SK-N-SH (cell line): Measurements from ENCODE around the gene MKRN2OS. TPM values are rescaled to one million over a fixed set of nuclear protein-coding genes. Genes with fewer than 3 reads are reported as not detected.
"Not testable (repeated sequence)": the region's sequence is repeated elsewhere in the genome, so short reads cannot be mapped to it uniquely, and the experiment has no call there.

Experiments
- CTCF ChIA-PET: fragments of 300-600, 350-600 bp; formaldehyde crosslinking; extraction: SDS; loops from one replicate; lab custom pipeline; 2021; lab: Yijun Ruan, JAX
- POLR2A ChIA-PET: fragments of 350-600 bp; sonication (Branson Sonifier 250); formaldehyde crosslinking; extraction: SDS; loops from one replicate; lab custom pipeline; 2020; ENCODE audit warnings: antibody characterized with exemption, inconsistent platforms; lab: Yijun Ruan, JAX
- DNase-seq: peaks from one replicate; pipeline ENCODE4 v3.0.0; 2012
- H2AFZ ChIP-seq: fragments of 200-600 bp; sonication (generic); 2 replicates; pipeline ENCODE4 v1.8.1; 2016; ENCODE audit warnings: antibody characterized with exemption, mild to moderate bottlenecking, low read depth
- H3F3A ChIP-seq: fragments of 200-600 bp; sonication (generic); replicated peaks from 2 replicates; pipeline ENCODE3; 2016; ENCODE audit warnings: antibody characterized with exemption, mild to moderate bottlenecking; ENCODE audit not compliant: insufficient read depth
- H3K27ac ChIP-seq, 2 experiments: fragments of 200-500 bp in 1 of 2; fragments of 200-600 bp in 1 of 2; sonication (Bioruptor generic) in 1 of 2; sonication (generic), shearing (Covaris generic) in 1 of 2; 2 replicates each; pipeline versions ENCODE4 v1.5.1 to v1.6.1; 2014 to 2016; ENCODE audit warnings: low read depth in 2 of 2, inconsistent platforms in 1 of 2, low read length in 1 of 2, mild to moderate bottlenecking in 1 of 2, mixed read lengths in 1 of 2
- H3K27me3 ChIP-seq: fragments of 200-600 bp; sonication (generic), shearing (Covaris generic); 2 replicates; pipeline ENCODE4 v1.6.1; 2016; ENCODE audit warnings: mixed run types; ENCODE audit not compliant: insufficient read depth
- H3K36me3 ChIP-seq, 2 experiments: fragments of 200-500 bp in 1 of 2; fragments of 200-600 bp in 1 of 2; sonication (Bioruptor generic) in 1 of 2; sonication (generic) in 1 of 2; replicated peaks in 1 of 2; 2 replicates each; pipeline versions ENCODE3 to v1.5.1; 2014 to 2016; ENCODE audit warnings: low read length in 1 of 2, mild to moderate bottlenecking in 1 of 2; ENCODE audit not compliant: insufficient read depth in 2 of 2, control insufficient read depth in 1 of 2
- H3K4me1 ChIP-seq, 2 experiments: fragments of 200-500 bp in 1 of 2; fragments of 200-600 bp in 1 of 2; sonication (Bioruptor generic) in 1 of 2; sonication (generic), shearing (Covaris generic) in 1 of 2; 2 replicates each; pipeline versions ENCODE4 v1.5.1 to v1.6.1; 2014 to 2016; ENCODE audit warnings: low read depth in 1 of 2, low read length in 1 of 2, mixed run types in 1 of 2; ENCODE audit not compliant: insufficient read depth in 2 of 2, control insufficient read depth in 1 of 2
- H3K4me2 ChIP-seq: fragments of 200-600 bp; sonication (generic), shearing (Covaris generic); 2 replicates; pipeline ENCODE4 v1.6.1; 2017; ENCODE audit warnings: mixed run types
- H3K4me3 ChIP-seq, 2 experiments: fragments of 200-500 bp in 1 of 2; fragments of 200-600 bp in 1 of 2; sonication (Bioruptor generic) in 1 of 2; sonication (generic), shearing (Covaris generic) in 1 of 2; 2 replicates each; pipeline versions ENCODE4 v1.5.1 to v1.8.1; 2014 to 2016; ENCODE audit warnings: low read depth in 2 of 2, inconsistent platforms in 1 of 2, low read length in 1 of 2, mild to moderate bottlenecking in 1 of 2, mixed read lengths in 1 of 2, moderate library complexity in 1 of 2
- H3K79me2 ChIP-seq: fragments of 200-600 bp; sonication (generic); 2 replicates; pipeline ENCODE4 v1.8.1; 2017; ENCODE audit warnings: mild to moderate bottlenecking; ENCODE audit not compliant: insufficient read depth
- H3K9ac ChIP-seq: fragments of 200-600 bp; sonication (generic); 2 replicates; pipeline ENCODE4 v1.6.1; 2017; ENCODE audit warnings: mixed run types
- H3K9me2 ChIP-seq: fragments of 200-600 bp; sonication (generic); 2 replicates; pipeline ENCODE4 v1.6.1; 2017; ENCODE audit warnings: mixed run types
- H3K9me3 ChIP-seq: fragments of 200-600 bp; sonication (generic); 2 replicates; pipeline ENCODE4 v1.6.1; 2017; ENCODE audit warnings: mixed run types, mild to moderate bottlenecking, moderate library complexity
- H4K20me1 ChIP-seq: fragments of 200-600 bp; sonication (generic); 2 replicates; pipeline ENCODE4 v1.6.1; 2017; ENCODE audit warnings: mild to moderate bottlenecking, mixed run types; ENCODE audit not compliant: insufficient read depth
- CHD2 ChIP-seq: fragments of 150-350 bp; IDR thresholded peaks from 2 replicates; pipeline ENCODE4 v1.6.1; 2018; ENCODE audit warnings: low read length; ENCODE audit not compliant: partially characterized antibody
- ELF1 ChIP-seq: IDR thresholded peaks from 2 replicates; pipeline ENCODE4 v1.4.0; 2012
- GATA2 ChIP-seq: sonication (generic); formaldehyde crosslinking; IDR thresholded peaks from 2 replicates; pipeline ENCODE4 v1.5.0; 2020; ENCODE audit warnings: mild to moderate bottlenecking, missing genetic modification reagents
- IRF3 ChIP-seq: fragments of 150-350 bp; IDR thresholded peaks from 2 replicates; pipeline ENCODE4 v1.6.1; 2016; ENCODE audit warnings: mild to moderate bottlenecking, low read depth, low read length
- MXI1 ChIP-seq: IDR thresholded peaks from 2 replicates; pipeline ENCODE4 v1.6.1; 2012; ENCODE audit warnings: mild to moderate bottlenecking, low read depth, low read length, improper control_type of control experiment
- NRF1 ChIP-seq: IDR thresholded peaks from 2 replicates; pipeline ENCODE4 v1.6.1; 2012; ENCODE audit warnings: low read depth, mild to moderate bottlenecking, low read length
- POLR2AphosphoS5 ChIP-seq: IDR thresholded peaks from 2 replicates; pipeline ENCODE4 v1.6.1; 2012; ENCODE audit warnings: low read depth, low read length
- RFX5 ChIP-seq: IDR thresholded peaks from 2 replicates; pipeline ENCODE4 v1.6.1; 2012; ENCODE audit warnings: mild to moderate bottlenecking, improper control_type of control experiment, low read length
- RXRA ChIP-seq: IDR thresholded peaks from 2 replicates; pipeline ENCODE4 v1.4.0; 2012; ENCODE audit warnings: low read depth, mild to moderate bottlenecking, borderline replicate concordance
- SIN3A ChIP-seq: IDR thresholded peaks from 2 replicates; pipeline ENCODE4 v1.6.1; 2012; ENCODE audit warnings: low read depth, mild to moderate bottlenecking, low read length, moderate library complexity, borderline replicate concordance
- SMC3 ChIP-seq: IDR thresholded peaks from 2 replicates; pipeline ENCODE4 v1.6.1; 2012; ENCODE audit warnings: low read depth, low read length, improper control_type of control experiment
- TAF1 ChIP-seq: IDR thresholded peaks from 2 replicates; pipeline ENCODE4 v1.6.1; 2012; ENCODE audit warnings: low read depth, mild to moderate bottlenecking, low read length, moderate library complexity, borderline replicate concordance
- TCF12 ChIP-seq: IDR thresholded peaks from 2 replicates; pipeline ENCODE4 v1.4.0; 2012
- USF2 ChIP-seq: fragments of 150-350 bp; IDR thresholded peaks from 2 replicates; pipeline ENCODE4 v1.6.1; 2017; ENCODE audit warnings: antibody characterized with exemption, low read length, low read depth, borderline replicate concordance
- WGBS: methylation state at CpG from one replicate; pipeline ENCODE4 v1.1.6; 2017; ENCODE audit warnings: low lambda C conversion rate; 5-methylcytosine and 5-hydroxymethylcytosine counted together
- polyA plus RNA-seq, 3 experiments: library from polyadenylated mRNA; depleted of rRNA; stranded (reverse); fragments of >200 nt; gene quantifications; 2 replicates each; pipeline ENCODE4 v1.2.3, GENCODE V29; 2012

Gene MKRN2OS
- polyA plus RNA-seq, 1 of the 3 experiments (the other 2 are of a cell fraction), result not detected

- Histone ChIP-seq H3K9ac (no peak overlapping the region), H3K4me2 (no peak overlapping the region), H3K36me3 (no peaks in the 10 kb centered on the region), H4K20me1 (no peaks in the 10 kb centered on the region), H3K9me3 (no peaks in the 10 kb centered on the region), H3K27ac (no peak overlapping the region), H3K4me3 (no peak overlapping the region), H3K4me1 (peaks cover 0 to 2% of the 10 kb centered on the region in 2 experiments; a peak in 1 of 4 replicates), H3K27me3 (no peaks in the 10 kb centered on the region), H3K9me2 (no peaks in the 10 kb centered on the region), H3F3A (no peaks in the 10 kb centered on the region), H2AFZ (no peak overlapping the region), H3K79me2 (no peaks in the 10 kb centered on the region)
- TF ChIP-seq USF2 (no peak), POLR2AphosphoS5 (no peak), RFX5 (no peak), ELF1 (no peak), NRF1 (no peak), RXRA (no peak), MXI1 (no peak)
- POLR2A ChIA-PET, result no interaction called here
- CTCF ChIA-PET, result no interaction called here
- WGBS, result 73% methylated on average over 7 of the region's 7 CpGs
- DNase-seq, result no peak
Measured at GRCh38 chr3:12549971-12550760, 4.9 kb upstream of the MKRN2OS start.

- Histone ChIP-seq H4K20me1 (no peaks in the 10 kb centered on the region), H3K9me2 (no peaks in the 10 kb centered on the region), H3K9ac (no peak overlapping the region), H3K36me3 (peaks cover 0 to 3% of the 10 kb centered on the region in 2 experiments), H3K4me1 (peaks cover 0 to 2% of the 10 kb centered on the region in 2 experiments; a peak in 1 of 4 replicates), H3K4me3 (no peak overlapping the region), H3K9me3 (no peaks in the 10 kb centered on the region), H3K4me2 (no peak overlapping the region), H2AFZ (no peak overlapping the region), H3F3A (no peaks in the 10 kb centered on the region), H3K27me3 (no peaks in the 10 kb centered on the region), H3K79me2 (no peaks in the 10 kb centered on the region), H3K27ac (no peak overlapping the region)
- CTCF ChIA-PET, result interaction anchor here (1.2 kb wide), 2 partner anchors 9 to 55 kb away, joined by 3 to 4 read pairs; no protein-coding TSS in a partner anchor
- POLR2A ChIA-PET, result interaction anchor here (0.6 to 0.7 kb wide), 2 partner anchors 9 to 166 kb away, joined by 3 to 5 read pairs; no protein-coding TSS in a partner anchor
- 65% methylated on average over 11 of the region's 11 CpGs for WGBS
- TF ChIP-seq GATA2 (CRISPR knock-in tag), result no peak
- no peak for TF ChIP-seq RFX5
- TF ChIP-seq IRF3, result no peak
- no peak for TF ChIP-seq SMC3
- TF ChIP-seq SIN3A, result no peak
- TF ChIP-seq CHD2, result no peak
- no peak for TF ChIP-seq USF2
- no peak for TF ChIP-seq TAF1
- no peak for TF ChIP-seq TCF12
- DNase-seq, result no peak
Measured at GRCh38 chr3:12544652-12545472, 437 bp downstream of the MKRN2OS start.

- H3K79me2 ChIP-seq, H4K20me1 ChIP-seq, H3K27me3 ChIP-seq, H3K27ac ChIP-seq, H3K9me3 ChIP-seq, H3K4me3 ChIP-seq, POLR2A ChIA-PET, CTCF ChIA-PET, H3F3A ChIP-seq, H2AFZ ChIP-seq, H3K4me2 ChIP-seq, H3K36me3 ChIP-seq, DNase-seq, H3K9ac ChIP-seq, H3K4me1 ChIP-seq, H3K9me2 ChIP-seq: not testable (repeated sequence)
- WGBS, result 94% methylated on average over 12 of the region's 12 CpGs
Measured at GRCh38 chr3:12543497-12543896, 1.8 kb downstream of the MKRN2OS start.
